NCI-H748 (cell line): ENCODE data around the gene OPTC.
A peak's percentile ranks its signal among the peaks of the same experiment; 100 is the strongest.
"Not testable (repeated sequence)": the region's sequence is repeated elsewhere in the genome, so short reads cannot be mapped to it uniquely, and the experiment has no call there.

Experiments used
- DNase-seq: peaks from one replicate; lab custom pipeline; 2025; ENCODE audit not compliant: unreplicated experiment; lab: John Stamatoyannopoulos, UW

Gene OPTC, protein sequence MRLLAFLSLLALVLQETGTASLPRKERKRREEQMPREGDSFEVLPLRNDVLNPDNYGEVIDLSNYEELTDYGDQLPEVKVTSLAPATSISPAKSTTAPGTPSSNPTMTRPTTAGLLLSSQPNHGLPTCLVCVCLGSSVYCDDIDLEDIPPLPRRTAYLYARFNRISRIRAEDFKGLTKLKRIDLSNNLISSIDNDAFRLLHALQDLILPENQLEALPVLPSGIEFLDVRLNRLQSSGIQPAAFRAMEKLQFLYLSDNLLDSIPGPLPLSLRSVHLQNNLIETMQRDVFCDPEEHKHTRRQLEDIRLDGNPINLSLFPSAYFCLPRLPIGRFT

DNA sequence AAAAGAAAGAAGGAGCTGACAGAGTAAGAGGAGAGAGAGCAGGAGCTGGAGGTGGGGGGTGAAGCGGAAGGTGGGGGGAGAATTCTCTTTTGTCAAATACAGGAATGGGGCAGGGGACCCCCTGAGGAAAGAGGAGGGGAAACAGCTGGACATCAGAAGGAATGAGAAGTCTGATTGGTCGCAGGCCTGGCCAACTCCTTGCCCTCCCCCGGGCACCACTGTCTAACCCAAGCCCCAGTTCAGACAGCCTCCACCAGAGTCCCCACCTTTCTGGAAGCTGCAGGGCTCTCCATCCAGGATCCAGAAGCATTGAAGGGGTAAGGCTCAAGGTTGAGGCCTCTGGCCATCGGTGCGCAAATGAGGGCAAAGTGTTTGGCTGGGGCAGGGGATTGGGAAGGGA, at the start of gene OPTC:
Gene OPTC (plus strand): TSS at position 253 of the 400 bp plus-strand sequence. CDS start 1,853 bp downstream, outside the sequence.
- DNase-seq: no peak

DNA sequence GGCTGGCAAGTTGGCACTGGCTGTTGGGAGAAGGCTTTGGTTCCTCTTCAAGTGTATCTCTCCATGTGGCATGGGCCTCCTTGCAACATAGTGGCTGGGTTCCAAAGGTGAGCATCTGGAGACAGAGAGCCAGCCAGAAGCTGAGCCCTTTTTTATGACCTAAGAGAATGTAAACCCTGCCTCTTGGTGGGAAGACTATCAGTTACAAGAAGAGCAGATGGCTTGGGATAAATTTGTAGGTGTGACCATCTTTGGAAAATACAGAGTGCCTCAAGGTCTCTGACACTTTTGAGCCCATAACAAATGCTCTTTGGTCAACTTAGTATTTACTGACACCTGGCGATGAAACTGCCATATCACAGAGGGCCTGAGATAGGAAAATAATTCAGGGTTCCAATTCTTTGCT, 49.8 kb upstream of the OPTC start:
- no peak for DNase-seq

DNA sequence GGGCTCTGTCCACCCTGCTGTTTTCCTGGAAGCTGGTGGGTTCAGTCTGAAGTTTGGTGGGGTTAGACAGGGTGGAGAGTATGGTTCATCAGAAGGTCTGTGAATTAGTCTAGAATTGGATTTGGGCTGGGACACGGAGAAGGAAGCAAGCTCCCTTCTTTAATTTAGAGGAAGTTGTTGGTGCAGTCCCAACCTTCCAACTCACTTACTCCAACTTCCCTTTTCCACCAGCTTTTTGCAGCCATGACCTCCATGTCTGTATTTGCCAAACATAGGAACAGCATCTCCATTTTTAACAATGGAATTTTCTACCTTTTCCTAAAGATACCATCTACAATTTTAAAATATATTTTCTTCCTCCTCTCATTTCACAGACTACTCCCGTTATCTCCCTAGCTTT, 46.8 kb upstream of the OPTC start:
- DNase-seq: no peak

DNA sequence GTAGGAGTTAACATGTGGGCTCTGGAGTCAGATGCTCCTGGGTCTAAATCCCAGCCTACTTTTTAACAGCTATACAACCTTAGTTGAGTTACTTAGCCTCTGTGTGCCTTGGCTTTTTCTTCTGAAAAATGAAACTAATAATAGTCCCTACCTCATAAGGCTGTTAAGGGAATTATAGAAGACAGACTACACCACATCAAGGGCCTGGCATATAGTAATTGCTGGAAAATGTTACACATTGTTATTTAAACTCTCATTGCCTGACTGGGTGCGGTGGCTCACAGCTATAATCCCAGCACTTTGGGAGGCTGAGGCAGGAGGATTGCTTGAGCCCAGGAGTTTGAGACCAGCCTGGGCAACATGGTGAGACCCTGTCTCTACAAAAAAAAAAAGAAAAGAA, 46.4 kb upstream of the OPTC start:
- not testable (repeated sequence) for DNase-seq

DNA sequence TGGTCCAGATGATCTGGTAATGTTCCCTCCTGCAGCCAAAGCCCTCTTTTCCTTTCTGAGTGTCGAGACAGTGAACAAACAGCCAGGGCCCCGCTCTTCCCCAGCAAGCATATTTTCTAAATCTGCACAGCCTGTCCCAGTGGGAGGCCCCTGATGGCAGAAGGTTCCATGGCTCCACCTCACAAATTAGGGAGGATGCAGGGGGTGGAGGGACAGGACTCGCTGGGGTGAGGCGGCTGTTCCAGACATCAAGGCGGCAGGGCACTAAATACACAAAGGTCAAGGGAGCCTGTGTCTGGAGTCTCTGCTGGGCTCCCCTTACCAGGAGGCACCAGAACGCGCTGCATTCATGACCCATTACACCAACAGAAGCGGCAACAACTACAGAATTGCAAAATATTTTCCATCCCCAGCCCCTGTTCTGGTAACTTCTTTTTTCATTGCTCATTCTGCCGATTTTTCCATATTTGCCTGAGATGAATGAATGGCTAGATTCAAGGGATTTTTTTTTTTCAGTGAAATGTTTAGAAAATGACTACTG, 45.4 kb upstream of the OPTC start:
- peak; percentile 55 for DNase-seq

DNA sequence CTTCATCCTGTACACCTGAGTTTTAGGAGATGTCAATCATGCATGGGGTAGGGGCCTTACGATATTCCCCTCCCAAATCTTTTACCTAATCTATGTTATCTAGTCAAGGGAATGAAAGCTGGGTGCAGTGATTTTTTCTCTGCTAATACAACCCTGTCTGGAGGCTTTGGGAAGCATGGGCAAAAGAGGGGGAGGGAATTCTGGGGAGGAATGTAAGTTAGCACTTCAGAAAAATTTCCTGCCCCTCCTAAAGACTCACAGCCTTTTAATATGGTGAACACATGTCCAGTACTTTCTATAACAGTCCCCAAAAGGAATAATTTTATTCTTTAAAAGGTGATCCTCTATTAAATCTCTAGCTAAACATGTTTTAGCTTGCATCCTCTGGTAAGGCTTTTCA, 44.0 kb upstream of the OPTC start:
- DNase-seq: no peak

DNA sequence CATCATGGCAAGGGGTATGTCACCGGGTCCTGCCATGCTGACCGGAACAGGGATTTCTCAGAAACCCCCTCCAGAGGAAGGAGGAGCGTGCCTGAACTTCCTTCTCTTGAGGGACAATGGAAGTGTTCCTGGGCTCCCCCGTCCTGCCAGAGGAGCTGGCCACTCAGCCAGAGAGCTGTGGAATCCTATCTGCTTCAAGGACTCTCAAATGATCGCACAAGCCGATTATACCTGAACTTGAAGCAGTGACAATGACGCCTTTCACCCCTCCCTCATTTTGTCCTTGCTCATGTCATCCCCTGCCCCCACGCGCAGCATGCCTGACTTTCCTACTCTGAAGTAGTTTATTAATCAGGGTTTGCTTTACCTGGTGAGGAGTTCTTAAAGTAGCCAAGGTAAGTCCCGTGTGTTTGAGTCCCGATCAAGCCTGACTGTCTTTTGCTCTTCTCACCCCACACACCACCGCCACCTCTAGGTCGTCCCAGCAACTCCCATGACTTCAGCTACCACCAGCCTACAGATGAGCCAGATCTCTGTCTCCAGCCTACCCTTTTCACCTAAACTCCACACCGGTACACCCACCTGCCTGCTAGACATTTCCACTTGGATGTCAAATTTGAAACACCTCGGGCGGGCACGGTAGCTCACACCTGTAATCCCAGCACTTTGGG, 43.3 kb upstream of the OPTC start:
- no peak for DNase-seq

DNA sequence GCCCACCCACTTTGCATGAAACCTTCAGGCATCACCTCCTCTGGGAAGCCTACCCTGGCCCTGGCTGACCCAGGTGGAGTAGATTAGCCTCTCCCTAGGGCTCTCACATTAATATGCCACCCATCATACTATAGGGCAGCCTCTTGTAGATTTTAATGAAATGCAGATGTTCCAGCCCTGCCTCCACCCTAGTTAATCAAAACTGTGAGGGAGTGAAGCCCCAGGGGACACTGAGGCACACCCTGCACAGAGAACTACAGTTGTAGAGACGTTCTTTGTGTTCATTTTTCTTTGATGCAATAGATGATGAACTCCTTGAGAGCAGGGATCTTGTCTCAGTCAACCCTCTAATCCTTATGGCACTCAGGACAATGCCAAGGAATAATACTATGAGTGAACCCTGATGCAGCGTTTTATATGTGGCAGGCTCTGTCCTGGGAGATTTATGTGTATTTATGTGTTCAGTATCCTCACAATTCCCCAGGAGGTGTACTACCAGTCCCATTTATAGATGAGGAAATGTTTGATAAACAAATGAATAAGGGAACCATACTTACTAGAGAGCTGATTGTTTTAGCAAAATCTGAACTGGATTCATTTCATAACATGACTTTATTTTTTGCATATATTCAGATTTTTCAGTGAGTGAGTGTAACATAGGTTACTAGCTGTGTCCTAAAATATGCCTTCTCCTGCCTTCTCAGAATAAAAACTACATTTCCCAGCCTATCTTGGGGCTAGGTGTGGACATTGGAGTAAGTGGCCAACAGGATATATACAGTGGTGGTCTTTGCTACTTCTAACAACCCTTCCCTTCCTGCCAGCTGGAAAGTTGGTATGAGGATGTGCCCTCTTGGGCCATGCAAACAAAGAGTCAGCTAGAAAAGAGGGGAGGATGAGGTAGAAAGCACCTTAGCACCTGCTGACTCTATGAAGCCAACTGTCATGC, 41.8 kb upstream of the OPTC start:
- DNase-seq: no peak

DNA sequence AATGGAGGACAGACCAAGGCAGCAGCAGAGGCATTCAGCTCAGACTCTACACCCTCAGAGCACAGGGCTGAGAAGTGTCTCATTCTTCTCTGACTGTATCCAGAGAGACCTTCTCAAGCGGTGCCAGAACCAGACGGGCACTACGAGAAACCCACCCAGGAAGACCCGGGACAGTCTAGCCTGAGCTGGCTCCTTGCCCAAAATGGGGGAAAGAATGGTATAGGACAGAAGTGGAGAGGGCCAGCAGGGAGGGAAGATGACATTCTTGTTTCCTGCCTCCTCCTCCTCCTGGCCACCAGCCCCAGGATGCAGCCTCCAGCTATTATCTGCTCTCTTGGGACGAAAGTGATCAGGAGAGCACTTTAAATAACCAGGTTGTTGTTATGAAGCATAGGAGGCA, 40.9 kb upstream of the OPTC start:
- DNase-seq: no peak

DNA sequence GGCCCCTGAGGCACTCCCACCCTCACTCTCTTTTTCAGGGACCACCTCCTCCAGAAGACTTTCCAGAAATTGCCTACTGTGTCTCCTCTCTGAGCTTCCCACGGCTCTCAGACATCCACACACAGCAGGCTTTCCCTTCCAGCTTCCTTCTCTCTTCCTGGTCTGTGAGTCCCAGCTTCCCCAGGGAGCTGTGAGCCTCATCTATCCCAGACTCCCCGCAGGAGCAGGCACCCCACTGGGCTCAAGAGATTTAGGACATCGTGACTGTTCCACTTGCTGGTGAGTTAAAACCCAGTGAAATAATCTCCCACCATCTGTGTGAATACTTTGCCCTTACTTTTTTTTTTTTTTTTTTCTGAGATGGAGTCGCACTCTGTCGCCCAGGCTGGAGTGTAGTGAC, 40.3 kb upstream of the OPTC start:
- no peak for DNase-seq

DNA sequence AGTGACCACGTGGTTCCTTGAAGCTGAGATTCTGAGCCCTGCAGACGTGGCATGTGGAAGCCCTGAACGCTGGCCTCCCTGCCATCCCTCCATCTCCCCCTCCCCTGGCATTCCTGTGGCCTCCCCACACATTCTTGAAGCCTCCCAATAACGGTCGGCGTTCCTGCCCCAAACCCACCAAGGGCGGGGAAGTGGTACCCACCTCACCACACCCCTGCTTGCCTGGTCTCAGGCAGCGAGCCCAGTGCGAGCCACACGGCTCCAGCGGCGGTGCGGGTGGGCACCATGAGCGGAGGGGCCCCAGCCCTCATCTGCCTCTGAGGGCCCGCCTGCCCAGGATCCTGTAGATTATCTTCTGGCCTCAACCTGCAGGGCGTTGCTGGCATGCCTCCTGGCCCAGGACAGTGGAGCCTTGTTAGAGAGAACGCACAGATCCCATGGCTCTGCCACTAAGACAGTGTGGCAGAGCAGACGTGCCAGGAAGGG, 38.9 kb upstream of the OPTC start:
- DNase-seq: no peak

DNA sequence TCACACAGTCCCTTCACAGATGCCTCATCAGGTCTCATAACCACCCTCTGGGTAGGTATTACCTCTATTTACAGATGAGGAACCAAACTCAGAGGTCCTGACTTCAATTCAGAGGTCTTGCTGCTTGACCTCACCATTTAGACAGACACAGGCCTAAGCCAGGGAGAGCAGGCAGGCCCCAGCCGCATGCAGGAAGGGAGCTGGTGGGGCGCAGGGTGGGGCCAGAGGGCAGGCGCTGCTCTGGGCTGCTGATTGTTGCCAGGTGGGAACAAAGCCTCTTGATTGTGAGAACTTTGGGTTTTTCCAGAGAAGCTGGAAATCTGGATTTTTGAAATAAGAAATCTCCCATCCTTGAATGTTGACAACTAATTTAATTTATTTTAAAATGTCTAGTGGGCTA, 38.2 kb upstream of the OPTC start:
- no peak for DNase-seq

DNA sequence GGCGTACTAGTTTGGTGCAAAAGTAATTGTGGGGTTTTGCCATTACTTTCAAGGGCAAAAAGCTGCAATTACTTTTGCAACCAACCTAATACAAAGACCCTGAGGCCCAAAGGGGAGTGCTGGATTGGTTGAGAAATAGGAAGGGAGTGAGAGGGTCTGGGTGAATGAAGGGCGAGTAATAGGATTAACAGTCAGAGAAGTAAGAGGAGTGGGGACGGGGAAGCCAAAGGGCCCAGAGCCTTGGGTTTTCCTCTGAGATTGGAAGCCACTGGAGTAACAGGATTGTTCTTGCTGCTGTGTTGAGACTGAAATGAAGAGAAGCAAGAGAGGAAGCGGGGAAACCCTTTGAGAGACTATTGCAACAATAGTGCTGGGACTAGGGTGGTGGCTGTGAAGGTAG, 37.4 kb upstream of the OPTC start:
- DNase-seq: no peak

DNA sequence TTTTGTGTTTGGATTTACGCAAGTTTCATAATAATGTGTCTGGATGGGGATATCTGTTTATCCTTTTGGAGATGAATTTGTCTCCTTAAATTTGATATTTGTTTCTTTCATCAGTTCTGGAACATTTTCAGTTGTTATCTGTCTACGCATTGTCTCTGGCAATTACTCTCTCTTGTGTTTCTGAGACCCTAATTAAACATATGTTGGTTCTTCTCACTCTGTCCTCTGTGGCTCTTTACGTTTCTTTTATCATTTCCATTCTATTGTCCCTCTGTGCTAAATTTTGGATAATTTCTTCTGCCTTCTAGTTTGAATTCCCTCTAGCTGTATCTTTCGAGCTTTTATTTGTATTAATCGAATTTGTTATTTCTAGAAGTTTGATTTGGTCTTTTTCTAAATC, 35.9 kb upstream of the OPTC start:
- DNase-seq: no peak

DNA sequence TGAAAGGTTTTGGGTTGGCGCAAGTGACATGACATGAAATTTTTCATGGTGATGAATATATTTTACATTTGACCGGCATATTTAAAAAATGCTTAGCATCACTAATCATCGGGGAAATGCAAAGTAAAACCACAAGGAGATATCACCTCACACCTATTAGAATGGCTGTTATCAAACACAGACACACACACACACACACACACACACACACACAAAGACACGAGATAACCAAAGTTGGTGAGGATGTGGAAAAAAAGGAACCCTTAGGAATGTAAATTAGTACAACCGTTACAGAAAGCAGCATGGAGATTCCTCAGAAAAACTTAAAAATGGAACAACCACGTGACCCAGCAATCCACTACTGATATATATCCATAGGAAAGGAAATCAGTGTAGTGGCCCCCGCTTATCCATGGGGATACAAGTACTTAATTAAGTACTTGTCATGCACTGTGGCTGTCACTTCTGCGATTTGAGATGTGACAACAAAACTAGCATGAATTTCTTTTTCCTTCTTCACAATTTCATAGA, 34.2 kb upstream of the OPTC start:
- DNase-seq: no peak

DNA sequence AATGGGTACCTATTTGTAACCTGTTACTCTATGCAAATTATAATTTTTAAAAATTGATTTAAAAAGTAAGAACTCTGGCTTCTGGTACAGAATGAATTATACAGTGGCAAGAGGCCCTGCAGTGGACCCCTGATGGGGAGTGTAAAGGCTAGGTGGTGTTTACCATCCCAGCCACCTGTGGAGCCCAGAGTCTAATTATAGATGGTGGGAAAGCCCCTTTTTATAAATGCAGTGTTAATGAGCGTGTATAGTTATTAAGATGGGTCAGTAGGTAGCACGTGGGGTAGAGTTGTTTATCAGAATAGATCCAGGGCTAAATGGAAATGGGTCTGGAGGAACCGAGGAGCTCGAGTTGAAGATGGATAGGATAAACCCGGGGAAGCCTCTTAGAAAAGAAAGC, 32.2 kb upstream of the OPTC start:
- peak; percentile 18 for DNase-seq

DNA sequence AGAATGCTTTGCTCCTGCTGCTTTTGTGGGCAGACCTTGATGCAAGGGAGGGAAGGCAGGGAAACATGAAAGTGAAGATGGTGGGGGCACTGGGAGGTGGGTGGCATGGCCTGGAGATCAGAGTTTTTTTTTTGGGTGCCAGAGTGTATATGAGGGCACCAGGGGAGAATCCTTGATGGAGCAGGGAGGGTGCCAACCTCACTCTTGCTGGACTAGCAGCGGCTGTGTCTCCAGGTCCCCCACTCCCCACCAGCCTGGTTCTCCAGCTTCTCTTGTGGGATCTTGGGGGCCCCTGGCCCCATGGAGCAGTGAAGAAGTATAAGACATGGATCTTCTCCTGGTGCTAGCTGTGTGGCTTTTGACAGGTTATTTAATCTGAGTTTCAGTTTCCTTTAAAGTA, 31.8 kb upstream of the OPTC start:
- DNase-seq: no peak

DNA sequence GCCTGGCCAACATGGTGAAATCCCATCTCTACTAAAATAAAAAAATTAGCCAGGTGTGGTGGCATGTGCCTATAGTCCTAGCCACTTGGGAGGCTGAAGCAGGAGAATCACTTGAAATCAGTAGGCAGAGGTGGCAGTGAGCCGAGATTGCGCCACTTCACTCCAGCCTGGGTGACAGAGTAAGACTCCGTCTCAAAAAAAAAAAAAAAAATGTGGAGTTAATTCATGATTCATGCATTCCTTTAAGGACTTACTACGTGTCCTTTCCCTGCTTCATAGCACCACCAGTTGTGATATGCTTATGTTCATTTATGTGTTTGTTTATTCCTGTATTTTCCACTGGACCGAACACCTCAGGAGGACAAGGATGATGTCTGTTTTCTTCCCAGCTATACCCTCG, 31.1 kb upstream of the OPTC start:
- DNase-seq: no peak

DNA sequence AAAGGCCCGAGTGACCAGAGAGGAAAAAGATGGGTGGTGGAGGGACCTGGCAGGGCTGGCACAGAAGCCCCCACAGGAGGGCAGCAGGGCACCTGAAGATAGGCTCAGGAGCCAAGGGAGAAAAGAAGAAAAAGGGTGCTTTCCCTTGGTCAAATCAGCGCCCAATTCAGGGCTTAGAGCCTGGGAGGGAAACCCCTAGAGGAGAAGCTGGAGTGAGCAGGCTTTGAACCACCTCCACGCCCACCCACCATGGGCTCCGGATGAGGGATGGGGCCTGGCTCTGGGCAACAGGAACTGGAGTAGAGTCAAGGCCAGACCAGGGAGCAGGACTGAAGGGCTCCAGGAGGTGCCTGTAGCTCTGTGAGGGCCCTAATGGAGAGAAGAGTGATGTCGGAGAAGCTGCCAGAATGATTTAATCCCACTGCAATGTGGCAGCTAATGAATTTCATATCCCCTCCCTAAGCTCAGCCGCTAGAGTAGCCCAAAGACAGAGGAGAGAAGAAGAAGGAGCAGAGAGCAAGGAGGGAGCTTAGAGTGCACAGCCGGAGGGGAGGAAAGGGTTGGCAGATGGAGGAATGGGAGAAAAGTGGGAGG, 30.4 kb upstream of the OPTC start:
- no peak for DNase-seq

DNA sequence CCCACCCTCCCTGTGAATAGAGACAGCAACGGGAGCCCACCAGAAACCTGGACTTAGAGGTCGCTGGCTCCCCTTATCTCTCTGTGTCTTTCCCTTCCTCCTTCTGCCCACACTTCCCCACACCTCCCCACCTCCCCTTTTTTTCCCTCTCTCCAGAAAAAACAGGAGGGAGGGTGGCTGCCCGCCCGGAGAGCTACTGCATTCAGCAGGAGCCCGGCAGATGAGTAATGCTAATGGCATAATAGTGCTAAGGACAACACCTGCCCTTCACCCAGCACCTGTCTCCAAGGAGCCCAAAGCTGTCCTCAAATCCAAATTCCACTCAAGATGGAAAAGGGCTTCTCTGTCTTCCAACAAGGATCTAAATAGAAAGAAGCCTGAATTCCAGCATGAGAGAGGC, 29.7 kb upstream of the OPTC start:
- DNase-seq: no peak

DNA sequence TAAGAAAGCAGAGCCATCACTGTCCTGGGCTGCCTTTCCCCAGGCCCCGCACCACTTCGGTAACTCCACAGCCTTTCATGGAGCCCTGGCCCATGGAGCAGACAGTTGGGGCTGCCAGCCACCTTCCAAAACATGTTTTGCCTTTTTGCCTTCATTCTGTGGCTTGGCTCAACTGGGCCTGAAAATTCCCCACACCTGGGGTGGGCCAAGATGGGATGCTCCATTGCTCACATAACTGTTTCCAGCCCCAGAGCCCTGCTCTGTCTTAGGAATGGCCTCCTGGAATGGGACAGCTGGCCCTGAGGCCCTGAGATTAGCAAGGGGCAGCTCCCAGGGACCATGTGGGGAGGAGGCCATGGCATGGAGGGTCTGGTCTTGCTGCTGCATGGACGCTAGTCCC, 29.2 kb upstream of the OPTC start:
- DNase-seq: no peak
